Natural killer cell (primary cell): Measurements from ENCODE around the gene STAM. TPM values are rescaled to one million over a fixed set of nuclear protein-coding genes. Genes with fewer than 3 reads are reported as not detected.

ENCODE experiments used
- ATAC-seq, 3 donors: fragments of 150-1000 bp in 2 of 3; fragments of 200-7000 bp in 1 of 3; cut with Tn5 transposase; 1 replicate in 1 of 3; 2 replicates in 2 of 3; pipeline ENCODE4 v1.10.0; 2021; ENCODE audit warnings: mild to moderate bottlenecking in 2 of 3, moderate library complexity in 2 of 3
- DNase-seq, 2 donors: peaks; one replicate each; pipeline versions ENCODE4 v3.0.0 to v3.0.0-alpha.2; 2013 to 2021; ENCODE audit warnings: mixed read lengths in 1 of 2
- H3K27ac ChIP-seq: one replicate; pipeline ENCODE4 v1.5.1; 2013; ENCODE audit warnings: mild to moderate bottlenecking, low read length
- H3K27me3 ChIP-seq: one replicate; pipeline ENCODE4 v1.6.1; 2013; ENCODE audit warnings: low read length; ENCODE audit not compliant: control insufficient read depth, insufficient read depth
- H3K36me3 ChIP-seq: one replicate; pipeline ENCODE4 v1.6.1; 2013; ENCODE audit warnings: low read length; ENCODE audit not compliant: control insufficient read depth, insufficient read depth
- H3K4me1 ChIP-seq: one replicate; pipeline ENCODE4 v1.6.1; 2013; ENCODE audit warnings: low read length; ENCODE audit not compliant: control insufficient read depth, insufficient read depth
- H3K4me3 ChIP-seq: one replicate; pipeline ENCODE4 v1.5.1; 2013; ENCODE audit warnings: low read length
- H3K9me3 ChIP-seq: one replicate; pipeline ENCODE4 v1.6.1; 2013; ENCODE audit warnings: low read length; ENCODE audit not compliant: control insufficient read depth, insufficient read depth
- H3K27ac Mint-ChIP-seq, 2 donors: one replicate each; pipeline ENCODE4 v1.8.0; 2022; ENCODE audit warnings: mild to moderate bottlenecking in 2 of 2, mixed read lengths in 2 of 2, moderate library complexity in 1 of 2
- H3K27me3 Mint-ChIP-seq, 2 donors: one replicate each; pipeline ENCODE4 v1.8.0; 2022; ENCODE audit warnings: low read depth in 2 of 2, mixed read lengths in 2 of 2
- H3K36me3 Mint-ChIP-seq: one replicate; pipeline ENCODE4 v1.8.0; 2022; ENCODE audit warnings: mixed read lengths
- H3K4me1 Mint-ChIP-seq, 2 donors: one replicate each; pipeline ENCODE4 v1.8.0; 2022; ENCODE audit warnings: mixed read lengths in 2 of 2
- H3K4me3 Mint-ChIP-seq: one replicate; pipeline ENCODE4 v1.8.0; 2022; ENCODE audit warnings: mild to moderate bottlenecking, moderate library complexity, mixed read lengths
- H3K9me3 Mint-ChIP-seq, 2 donors: one replicate each; pipeline ENCODE4 v1.8.0; 2022; ENCODE audit warnings: mixed read lengths in 2 of 2
- WGBS: methylation state at CpG from one replicate; pipeline ENCODE4 v1.1.7; 2013; ENCODE audit warnings: missing lambda C conversion rate; ENCODE audit not compliant: insufficient coverage; 5-methylcytosine and 5-hydroxymethylcytosine counted together
- intact Hi-C: fragments of 100-400 bp; cut with micrococcal nuclease; formaldehyde crosslinking; loops from one replicate; pipeline ENCODE4 v1.14.2; 2022
- total RNA-seq, 4 donors: library from RNA; stranded (reverse); fragments of 120-200 nt in 1 of 4; gene quantifications; one replicate each; pipeline versions ENCODE4 v1.2.3 to v1.2.4, GENCODE V29; 2013 to 2022
- TF ChIP-seq, protein P1 (sequence below): fragments of 200-600 bp; IDR thresholded peaks from one replicate; pipeline ENCODE4 v1.8.0; 2022; ENCODE audit warnings: antibody characterized with exemption

The STAM gene
- total RNA-seq, 3 donors from 2014 or later (not counting 1 experiment from before 2014, with no cell fraction given) = 37.8 to 40.2 (median 38.6) TPM

DNA sequence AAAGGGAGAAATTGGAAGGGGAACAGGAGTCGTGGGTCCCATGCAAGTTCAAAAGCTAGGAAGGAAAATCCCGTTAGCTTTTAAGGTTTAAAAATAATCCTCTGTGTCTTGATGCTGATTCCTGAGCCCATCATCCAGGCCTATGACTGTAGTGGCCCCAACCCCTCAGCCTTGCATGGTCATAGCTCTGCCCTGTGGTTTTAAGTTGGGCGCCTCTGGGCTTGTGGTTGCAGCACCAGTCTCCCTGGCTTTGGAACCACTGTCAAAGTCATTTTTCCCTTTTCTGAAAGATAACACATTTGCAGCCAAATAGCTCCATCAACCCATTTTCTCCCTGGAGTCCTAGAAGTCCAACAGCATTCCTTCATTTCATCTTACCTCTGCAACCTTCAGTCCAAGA is 121.7 kb downstream of the STAM start:
- Mint-ChIP-seq H3K27me3 (peaks cover 11 to 13% of the 10 kb centered on the region in 2 donors), H3K36me3 (no peaks in the 10 kb centered on the region), H3K27ac (no peak overlapping the region), H3K4me1 (no peaks in the 10 kb centered on the region), H3K9me3 (no peaks in the 10 kb centered on the region), H3K4me3 (no peak overlapping the region)
- no peak overlapping the region for H3K4me3 ChIP-seq
- 41% methylated on average over 3 of the region's 3 CpGs for WGBS
- DNase-seq = no peak
- H3K27me3 ChIP-seq = no peaks in the 10 kb centered on the region
- H3K36me3 ChIP-seq = no peaks in the 10 kb centered on the region
- H3K27ac ChIP-seq = no peak overlapping the region
- H3K9me3 ChIP-seq = no peaks in the 10 kb centered on the region
- intact Hi-C loops = no loop called here
- no peaks in the 10 kb centered on the region for H3K4me1 ChIP-seq
- ATAC-seq = no peak
- TF ChIP-seq, protein P1, sequence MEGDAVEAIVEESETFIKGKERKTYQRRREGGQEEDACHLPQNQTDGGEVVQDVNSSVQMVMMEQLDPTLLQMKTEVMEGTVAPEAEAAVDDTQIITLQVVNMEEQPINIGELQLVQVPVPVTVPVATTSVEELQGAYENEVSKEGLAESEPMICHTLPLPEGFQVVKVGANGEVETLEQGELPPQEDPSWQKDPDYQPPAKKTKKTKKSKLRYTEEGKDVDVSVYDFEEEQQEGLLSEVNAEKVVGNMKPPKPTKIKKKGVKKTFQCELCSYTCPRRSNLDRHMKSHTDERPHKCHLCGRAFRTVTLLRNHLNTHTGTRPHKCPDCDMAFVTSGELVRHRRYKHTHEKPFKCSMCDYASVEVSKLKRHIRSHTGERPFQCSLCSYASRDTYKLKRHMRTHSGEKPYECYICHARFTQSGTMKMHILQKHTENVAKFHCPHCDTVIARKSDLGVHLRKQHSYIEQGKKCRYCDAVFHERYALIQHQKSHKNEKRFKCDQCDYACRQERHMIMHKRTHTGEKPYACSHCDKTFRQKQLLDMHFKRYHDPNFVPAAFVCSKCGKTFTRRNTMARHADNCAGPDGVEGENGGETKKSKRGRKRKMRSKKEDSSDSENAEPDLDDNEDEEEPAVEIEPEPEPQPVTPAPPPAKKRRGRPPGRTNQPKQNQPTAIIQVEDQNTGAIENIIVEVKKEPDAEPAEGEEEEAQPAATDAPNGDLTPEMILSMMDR = no peak

Other genes starting within 250 kb of the STAM start
- 10 to 100 TPM; 12.2 to 19.7 (median 12.5) TPM for gene ST8SIA6, start 189.6 kb upstream of the STAM start, total RNA-seq
- 1 to 10 TPM in 1 of 3 donors, under 1 TPM in 2; 0.82 to 1.5 (median 0.87) TPM for gene HACD1, start 26.8 kb upstream of the STAM start, total RNA-seq
- gene TMEM236, start 108.0 kb downstream of the STAM start, total RNA-seq = under 1 TPM; 0.16 to 0.20 (median 0.16) TPM
- gene MRC1, start 165.2 kb downstream of the STAM start, total RNA-seq = under 1 TPM; 0.05 to 0.18 (median 0.15) TPM